Islet of Langerhans (tissue), 1 donor: ENCODE data around the gene IGF2.
"Not testable (repeated sequence)": the region's sequence is repeated elsewhere in the genome, so short reads cannot be mapped to it uniquely, and the experiment has no call there.

Experiments used
- FAIRE-seq: peaks from one replicate; lab custom pipeline; 2011; peaks lifted over from hg19 to GRCh38; lab: Jason Lieb, UNC

IGF2 gene, protein sequence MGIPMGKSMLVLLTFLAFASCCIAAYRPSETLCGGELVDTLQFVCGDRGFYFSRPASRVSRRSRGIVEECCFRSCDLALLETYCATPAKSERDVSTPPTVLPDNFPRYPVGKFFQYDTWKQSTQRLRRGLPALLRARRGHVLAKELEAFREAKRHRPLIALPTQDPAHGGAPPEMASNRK

DNA sequence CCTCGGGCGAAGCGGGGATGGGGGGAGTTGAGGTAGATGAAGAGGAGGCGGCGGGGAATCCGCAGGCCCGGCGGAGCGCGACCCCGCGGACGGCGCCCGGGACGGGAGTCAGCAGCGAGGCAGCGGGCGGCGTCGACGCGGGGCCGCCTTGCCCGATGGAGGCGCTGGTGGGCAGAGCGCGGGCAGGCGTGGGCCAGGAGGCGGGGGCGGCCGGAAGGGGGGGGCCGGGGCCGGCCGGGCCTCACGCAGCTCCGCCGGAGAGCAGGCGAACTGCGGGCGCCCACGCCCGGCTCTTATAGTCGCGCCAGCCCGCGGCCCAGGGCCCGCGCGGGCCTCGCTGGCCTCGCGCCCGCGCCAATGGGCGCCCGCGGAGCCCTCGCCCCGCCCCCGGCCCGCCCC lies at the start of gene IGF2:
IGF2 (minus strand) TSS at position 267 of the 399 bp plus-strand sequence. CDS start 3,866 bp downstream, outside the sequence.
- FAIRE-seq = no peak

DNA sequence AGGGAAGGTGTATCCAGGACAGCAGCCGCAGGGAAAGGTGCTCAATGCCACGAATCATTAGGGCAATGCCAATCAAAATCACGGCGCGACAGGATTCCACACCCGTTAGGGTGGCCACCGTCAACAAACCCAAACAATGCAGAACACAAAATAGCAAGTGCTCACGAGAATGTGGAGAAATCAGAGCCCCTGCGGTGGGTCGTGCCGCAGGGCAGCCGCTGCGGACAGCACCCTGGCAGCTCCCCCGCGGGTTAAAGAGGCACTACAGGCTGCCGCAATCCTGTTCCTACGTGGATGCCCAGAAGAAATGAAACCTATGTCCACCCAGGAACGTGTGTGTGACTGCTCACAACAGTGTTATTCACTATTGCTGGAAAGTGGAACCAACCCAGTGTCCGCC lies 49.6 kb upstream of the IGF2 start:
- FAIRE-seq = no peak

DNA sequence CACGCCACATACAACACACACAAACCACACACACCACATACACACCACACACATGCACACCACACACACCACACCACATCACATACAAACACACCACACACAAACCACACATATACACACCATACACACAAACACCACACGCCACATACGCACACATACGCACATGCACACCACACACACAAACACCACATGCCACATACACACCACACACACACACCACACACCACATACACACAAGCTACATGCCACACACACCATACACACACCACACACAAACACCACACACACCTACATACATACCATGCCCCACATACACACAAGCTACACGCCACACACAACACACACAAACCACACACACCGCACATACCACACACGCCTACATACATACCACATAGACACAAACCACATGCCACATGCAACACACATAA lies 48.1 kb upstream of the IGF2 start:
- no peak for FAIRE-seq

DNA sequence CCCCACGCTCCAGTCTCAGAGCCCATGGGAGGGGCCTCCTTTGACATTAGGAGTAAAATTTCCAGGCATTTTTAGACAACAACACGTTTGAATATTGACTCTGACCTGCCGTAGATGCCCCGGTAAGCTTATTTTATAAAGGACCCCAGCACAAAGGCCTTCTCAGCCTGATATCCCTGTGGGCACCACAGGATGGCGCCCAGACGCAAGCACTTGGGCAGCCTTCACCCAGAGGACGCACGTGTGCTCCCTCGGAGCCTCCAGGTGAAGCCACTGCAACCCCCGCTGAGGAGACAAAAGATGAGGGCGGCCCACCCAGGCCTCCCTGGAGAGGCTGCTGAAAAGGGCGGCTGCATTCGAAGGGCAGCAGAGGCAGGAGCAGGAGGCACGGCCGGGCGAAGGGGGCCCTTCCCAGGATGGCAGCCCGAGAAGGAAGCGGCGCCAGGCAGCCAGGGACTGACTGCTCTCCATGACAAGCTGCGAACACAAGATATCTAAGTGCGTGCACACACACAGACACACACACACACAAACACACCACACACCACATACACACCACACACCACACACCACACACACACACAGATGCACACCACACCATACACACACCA lies 47.6 kb upstream of the IGF2 start:
- FAIRE-seq = no peak

DNA sequence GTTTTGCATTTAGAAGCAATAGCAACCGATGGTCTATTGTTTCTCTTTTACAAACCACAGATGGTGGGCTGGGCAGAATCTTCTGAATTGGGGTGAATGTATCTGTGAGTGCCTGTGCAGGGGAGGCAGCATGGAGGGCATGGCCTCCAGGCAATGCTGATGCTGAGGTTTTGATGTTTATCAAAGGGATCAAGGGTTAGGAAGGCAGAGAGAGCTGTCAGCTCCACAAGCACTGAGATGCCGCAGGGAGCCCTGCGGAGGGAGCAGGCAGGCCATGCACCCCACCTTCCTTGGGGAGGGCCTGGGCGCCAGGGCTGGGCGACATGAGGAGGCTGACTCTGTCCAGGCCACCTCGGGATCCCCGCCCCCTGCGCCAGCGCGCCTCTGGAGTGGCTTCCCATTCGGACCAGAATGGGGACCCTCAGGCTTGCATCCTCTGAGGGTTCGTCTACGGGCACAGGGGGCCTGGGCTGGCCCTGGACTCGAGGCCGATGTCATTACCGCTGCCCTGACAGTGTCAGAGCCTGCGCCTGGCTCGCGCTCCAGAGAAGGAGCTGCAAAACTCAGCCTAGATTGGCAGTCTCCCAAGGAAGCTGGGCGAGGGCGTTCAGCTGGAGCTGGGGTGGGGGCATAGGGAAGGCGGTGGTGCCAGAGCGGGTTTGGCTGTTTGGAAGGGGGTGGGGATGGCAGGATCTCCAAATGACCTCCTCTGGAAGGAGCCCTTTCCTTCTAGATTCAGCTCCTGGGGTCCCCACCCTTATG lies 46.3 kb upstream of the IGF2 start:
- no peak for FAIRE-seq

DNA sequence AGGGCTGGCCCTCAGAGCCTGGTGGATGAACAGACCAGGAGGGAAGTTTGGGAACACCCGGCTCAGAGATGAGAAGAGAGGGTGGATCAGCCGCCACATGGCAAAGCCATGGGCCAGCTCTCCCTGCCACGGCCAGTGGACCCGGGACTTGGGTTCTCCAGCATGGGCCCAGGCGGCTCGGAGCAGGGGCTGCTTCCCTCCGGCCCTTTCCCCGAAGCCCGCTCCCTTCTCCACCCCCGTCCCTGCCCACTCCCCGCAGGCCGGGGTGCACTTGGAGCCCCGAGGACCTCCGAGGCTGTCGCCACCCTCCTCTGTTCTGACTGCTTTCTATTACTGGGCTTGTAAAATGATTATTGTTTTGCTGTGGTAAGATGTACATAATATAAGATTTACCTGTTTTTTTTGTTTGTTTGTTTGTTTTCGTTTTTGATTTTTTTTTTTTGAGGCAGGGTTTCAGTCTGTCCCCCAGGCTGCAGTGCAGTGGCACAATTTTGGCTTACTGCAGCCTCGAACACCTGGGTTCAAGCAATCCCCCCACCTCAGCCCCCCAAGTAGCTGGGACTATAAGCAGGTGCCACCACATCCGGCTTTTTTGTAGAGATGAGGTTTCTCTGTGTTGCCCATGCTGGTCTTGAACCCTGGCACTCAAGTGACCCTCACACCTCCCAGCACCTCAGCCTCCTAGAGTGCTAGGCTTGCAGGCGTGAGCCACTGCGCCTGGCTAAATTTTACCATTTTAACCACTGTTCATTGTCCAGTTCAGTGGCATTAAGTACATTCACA lies 43.7 kb upstream of the IGF2 start:
- FAIRE-seq = no peak

DNA sequence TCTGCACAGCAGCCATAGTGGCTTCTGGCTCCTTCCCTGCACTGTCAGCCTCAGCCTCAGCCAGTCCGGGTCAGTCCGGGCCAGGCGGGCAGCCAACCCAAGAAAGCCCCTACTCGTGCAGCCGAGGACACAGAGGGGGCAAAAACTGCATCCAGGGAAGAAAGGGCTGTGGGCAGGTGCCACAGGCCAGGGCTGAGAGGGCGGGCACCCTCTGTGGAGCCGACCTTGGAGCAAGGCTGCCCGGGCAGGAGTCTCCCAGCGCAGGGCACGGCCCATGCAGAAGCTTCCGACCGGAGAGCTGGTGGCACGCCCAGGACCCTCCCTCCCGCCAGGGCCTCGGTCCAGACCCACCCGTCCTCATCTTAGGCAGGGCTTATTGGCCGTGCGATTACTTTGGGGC lies 42.9 kb upstream of the IGF2 start:
- no peak for FAIRE-seq

DNA sequence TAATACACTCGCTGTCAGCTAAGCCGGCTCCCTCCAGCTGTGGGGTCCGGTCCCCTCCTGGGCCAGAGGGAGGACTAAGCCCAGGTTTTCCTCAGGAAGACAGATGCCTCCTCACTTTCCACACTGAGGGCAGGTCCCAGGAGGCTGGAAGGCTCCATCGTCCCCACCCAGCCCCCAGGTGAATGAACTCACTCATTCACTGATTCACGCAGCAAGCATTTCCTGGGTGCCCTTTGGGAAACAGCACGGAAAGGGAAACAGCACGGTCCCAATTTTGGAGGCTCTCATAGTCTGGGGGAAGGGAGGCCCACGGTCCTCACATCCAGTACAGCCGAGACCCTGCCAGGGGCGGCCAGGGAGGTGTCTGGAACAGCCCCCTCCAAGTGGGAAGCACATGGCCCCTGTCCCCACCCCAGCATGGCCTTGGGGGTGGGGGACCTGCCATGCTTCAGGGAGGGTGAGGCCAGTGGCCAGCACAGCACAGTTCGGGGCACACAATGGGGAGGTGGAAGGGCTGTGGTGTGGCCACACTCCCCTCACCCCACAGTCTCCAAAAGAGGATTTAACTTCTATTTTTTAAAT lies 41.7 kb upstream of the IGF2 start:
- no peak for FAIRE-seq

DNA sequence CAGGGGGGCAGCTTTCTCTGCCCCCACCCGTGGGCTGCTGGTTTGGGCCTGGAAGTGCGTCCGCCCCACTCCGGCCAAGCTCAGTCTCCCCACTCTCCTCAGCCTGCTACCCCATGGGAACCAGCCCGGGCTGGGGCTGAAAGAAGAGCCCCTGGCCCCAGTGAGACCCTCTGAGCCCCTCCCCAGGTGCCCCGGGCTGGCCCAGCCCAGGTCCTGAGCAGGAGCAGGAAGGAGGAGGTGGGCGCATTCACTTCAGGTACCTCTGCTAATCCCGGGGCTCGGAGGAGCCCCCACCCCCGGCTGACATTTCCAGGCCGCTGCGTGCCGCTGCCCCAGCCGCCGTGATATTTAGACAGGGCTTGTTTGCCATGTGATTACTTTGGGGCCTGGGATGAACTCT lies 41.2 kb upstream of the IGF2 start:
- FAIRE-seq = no peak

DNA sequence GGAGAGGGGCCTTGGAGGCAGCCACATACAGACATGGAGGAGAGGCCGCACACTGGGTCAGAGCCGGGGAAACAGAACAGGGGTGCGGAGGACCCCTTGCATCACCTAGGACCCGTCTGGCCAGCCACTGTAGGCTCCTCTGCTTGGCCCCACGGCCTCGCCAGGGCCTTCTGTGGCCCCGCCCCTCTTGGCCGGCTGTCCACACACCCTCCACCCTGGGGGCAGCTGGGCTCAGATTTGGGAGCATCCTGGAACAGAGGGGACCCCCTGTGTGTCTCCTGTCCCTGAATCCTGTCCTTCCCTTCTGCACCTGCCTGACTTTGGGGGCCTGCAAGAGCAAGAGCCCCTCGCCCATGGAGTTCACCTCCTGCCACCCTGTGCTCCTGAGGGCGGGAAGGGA lies 40.3 kb upstream of the IGF2 start:
- FAIRE-seq = no peak

DNA sequence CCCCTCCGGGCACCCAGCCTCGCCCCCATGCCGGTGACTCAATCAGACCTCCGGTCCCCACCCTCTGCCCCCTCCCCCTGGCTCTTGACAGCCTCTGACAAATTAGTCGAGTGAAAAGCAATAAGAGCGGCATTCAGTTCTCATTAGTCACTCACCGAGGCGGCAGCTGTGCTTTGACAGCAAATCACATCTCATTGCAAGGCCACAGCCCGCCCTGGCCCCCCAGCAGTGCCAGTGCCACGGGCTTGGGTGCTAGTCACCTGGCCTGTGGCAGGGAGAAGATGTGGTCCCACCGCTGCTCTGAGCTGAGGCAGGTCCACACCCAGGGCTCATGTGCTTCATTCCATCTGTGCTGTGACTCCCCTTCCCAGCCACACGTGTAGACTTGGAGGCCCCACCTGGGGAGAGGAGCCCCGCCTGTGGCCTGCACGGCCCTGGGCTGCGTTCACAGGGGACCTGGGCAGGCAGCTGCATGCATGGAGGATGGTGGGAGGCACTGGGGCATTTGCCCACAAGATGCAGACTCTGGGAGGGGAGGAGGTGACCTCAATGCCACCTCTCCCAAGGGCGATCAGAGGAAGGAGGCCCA lies 39.8 kb upstream of the IGF2 start:
- FAIRE-seq = no peak

DNA sequence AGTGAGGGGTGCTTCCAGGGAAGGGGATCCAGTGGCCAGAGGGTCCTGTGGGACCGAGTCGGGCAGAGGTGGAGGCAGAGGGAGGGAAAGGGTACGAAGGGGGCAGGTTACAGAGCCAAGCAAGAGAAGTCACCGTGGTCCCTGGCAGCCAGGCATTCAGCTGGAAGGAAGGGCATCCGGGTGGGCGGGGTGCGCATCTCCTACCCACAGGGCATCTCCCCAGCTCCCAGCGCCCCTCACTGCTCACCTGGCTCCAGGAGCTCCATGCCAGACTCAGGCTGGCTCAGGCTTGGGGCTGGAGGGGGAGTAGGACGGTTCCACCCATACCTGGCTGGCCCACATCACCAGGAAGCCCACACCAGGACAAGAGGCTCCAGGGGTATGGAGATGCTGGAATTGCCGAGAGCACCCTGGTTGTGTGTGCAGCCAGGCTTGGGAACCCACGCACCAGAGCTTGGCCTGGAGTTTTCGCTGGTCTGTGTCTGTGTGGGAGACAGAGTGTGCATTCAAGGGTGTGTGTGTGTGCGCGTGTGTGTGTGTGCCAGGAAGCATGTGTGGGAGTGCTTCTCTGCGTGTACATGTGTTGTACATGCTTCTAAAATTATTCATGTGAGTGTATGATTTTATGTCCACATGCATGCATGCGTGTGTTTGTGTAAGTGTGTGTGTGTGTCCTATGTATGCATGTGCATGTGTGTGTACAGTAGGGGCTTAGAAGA lies 39.0 kb upstream of the IGF2 start:
- FAIRE-seq = not testable (repeated sequence)

DNA sequence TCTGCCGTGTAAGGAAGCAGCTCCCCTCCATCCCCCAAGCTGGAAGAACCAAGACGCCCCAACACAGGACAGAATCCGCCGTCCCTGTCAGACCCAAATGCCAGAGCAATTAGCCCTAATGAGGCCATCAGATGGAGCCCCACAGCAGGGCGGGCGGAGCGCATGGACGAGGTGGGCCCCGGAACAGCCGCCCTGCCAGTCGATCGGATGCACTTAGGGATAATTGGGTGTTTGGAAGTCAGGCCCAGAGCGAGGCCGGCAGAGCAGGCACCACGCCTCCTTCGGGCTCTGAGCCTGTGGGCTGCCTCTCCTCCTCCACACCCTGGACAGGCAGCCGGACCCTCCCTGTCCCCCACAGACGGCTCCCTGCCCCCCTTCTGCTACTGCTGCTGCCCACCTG lies 37.9 kb upstream of the IGF2 start:
- no peak for FAIRE-seq

DNA sequence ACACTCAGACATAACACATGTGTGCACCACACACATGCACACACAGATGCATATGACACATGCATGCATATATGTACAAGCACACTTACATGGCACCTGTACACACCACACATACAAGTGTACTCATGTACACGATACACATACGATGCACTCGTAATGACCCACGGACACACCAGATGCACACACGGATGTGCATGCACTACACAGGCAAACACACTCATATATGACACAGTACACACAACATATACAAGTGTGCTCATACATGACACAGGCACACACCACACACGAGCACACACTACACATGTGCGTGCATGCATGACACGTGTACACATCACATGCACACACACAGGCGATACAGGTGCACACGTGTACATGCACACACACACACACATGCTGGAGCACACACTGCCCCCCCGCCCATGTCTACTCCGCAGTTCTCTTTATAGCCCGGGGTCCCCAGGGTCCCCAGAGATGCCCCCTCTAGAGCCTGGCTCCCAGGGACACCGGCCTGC lies 37.3 kb upstream of the IGF2 start:
- no peak for FAIRE-seq

DNA sequence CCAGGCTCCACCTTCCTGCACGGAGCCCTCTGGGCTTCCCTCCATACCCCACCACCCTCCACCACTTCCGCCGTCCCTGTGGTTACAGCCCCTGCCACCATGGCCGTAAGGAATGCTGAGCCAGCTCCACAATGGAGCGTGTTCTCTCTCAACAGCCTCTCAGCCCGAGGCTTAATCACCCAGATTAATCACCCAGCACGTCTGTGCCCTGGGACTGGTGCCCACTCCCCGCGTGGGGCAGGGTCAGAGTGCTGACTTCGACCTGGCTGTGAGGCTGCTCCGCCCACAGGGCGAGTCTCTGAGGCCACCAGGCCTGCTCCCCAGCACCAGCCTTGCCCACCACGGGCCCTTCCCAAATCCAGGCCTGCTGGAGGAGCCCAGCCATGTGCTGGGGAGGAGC lies 36.5 kb upstream of the IGF2 start:
- no peak for FAIRE-seq

DNA sequence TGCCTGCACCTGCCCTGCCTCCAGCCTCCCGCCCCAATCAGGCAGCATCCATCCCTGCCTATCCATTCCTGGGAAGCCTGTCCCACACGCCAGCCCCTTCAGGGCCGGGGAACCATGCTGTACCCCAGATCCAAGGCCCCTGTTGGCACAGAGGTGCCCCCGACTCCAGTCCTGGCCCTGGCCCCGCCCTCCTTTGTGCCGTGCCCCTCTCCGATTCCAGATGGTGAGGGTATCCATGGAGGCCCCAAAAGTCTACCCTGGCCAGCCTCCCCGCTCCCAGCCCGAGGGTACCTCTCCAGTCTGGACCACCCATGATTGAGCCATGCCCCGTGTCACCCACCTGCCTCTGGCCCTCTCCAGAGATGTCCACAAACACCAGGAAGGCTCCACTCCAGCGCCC lies 35.2 kb upstream of the IGF2 start:
- no peak for FAIRE-seq

DNA sequence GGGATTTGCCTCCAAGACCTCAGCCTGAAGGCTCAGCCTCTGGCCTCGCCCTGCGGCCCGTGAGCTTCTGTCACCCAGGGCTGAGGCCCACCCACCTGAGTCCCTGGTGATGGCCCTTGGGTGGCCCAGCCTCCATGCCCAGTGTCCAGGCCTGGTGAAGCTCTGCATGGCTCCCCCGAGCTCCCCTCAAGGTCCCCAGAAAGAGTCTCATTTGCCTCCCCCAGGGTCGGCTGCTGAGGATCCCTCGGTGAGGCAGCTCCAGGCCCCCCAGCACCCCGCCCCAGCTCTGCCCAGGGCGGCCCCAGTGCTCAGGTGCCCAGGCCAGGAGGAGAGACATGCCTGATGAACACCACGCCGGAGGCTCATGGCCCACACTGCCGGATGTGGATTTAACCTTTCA lies 34.6 kb upstream of the IGF2 start:
- FAIRE-seq = no peak

DNA sequence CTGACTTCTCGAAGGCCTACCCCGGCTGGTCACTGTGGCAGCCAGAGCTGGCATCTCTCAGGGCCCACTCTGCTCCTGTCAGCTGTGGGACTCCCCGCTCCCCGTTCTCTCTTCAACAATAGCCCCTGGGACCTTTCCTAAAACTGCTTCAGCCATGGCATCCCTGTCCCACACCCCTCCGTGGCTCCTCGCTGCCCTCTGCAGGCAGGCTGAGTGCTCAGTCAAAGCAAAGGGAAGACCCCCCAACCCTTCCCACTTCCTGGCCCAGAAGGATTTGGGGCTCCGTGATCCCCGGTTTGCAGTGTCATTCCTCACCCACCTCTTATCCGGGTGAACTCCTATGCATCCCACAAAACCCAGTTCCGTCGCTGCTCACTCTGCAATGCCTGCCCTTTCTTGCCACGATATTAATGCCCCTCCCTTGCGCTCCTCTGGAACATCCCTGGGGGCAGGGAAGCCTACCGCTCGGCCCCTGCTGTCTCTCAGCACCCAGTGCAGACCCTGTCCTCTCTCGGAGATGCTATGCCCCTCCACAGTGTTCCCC lies 34.0 kb upstream of the IGF2 start:
- FAIRE-seq = no peak

DNA sequence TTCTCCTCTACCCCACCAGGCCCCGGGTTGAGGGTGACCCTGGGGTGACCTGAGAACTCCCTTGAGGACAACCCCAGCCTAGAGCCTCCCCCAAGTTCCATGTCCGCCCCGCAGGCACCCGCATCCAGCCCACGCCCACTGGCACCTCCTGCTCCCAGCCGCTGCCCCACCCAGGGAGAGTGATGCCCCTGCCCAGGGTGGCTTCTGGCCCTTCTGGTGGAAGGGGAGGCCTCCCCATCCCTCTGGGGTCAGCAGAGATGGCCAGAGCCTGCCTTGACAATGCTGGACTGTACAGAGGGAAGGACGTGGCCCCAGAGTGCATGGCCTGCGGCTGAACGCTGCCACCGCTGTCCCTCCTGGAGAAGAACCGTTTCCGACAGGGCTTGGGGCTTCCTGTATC lies 33.5 kb upstream of the IGF2 start:
- FAIRE-seq = no peak

DNA sequence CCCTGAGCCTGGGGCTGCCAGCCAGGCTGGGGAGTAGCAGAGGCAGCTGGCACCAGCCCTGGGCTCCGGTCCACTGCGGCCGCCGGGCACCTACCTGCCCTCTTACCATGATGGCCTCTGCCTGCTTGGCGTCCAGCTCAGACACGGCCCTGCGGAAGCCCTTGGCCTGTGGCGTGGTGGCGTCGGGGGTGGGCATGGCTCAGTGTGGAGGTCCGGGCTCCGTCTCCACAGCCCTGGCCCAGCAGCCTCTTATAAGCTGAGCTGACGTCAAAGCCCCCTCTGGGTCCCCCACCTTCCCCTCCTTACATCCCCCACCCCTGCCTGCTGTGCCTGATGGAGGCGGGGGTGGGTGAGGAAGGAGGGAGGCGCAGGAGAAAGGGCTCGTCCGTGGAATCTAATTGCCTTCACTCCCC lies 32.4 kb upstream of the IGF2 start, which contains the start of gene TH:
TH (minus strand) TSS at position 225 of the 413 bp plus-strand sequence; CDS start at position 196, 29 bp downstream.
- no peak for FAIRE-seq
